Measurements from ENCODE around the gene TEX264. TPM values are rescaled to one million over a fixed set of nuclear protein-coding genes. Genes with fewer than 3 reads are reported as not detected.

Gene TEX264
- polyA plus RNA-seq, 1 donor from 2014 or later: 35.4 TPM

GRCh38 chr3:51702156-51702555 lies 31.1 kb downstream of the TEX264 start:
- no peak overlapping the region for H3K27ac ChIP-seq (ENCODE audit: low read length)
- no peak overlapping the region for H3K4me2 ChIP-seq (ENCODE audit: low read length)

GRCh38 chr3:51703068-51703760 lies 32.2 kb downstream of the TEX264 start:
- H3K9me3 ChIP-seq (ENCODE audit: low read length): no peaks in the 10 kb centered on the region
- no peaks in the 10 kb centered on the region for H4K20me1 ChIP-seq (ENCODE audit: insufficient read depth)
- peak overlapping the region; percentile 31 for H3K9ac ChIP-seq (ENCODE audit: low read length)
- no peaks in the 10 kb centered on the region for H3F3A ChIP-seq (ENCODE audit: insufficient read depth, low read length, poor library complexity, severe bottlenecking)
- no peak overlapping the region for H2AFZ ChIP-seq (ENCODE audit: low read depth, low read length)
- H3K27ac ChIP-seq (ENCODE audit: low read length): peak overlapping the region; percentile 18
- no peak overlapping the region for H3K4me2 ChIP-seq (ENCODE audit: low read length)
- H3K9me2 ChIP-seq (ENCODE audit: insufficient read depth, low read length): no peaks in the 10 kb centered on the region
- peaks cover 12% of the 10 kb centered on the region for H3K27me3 ChIP-seq (ENCODE audit: insufficient read depth, low read depth, low read length)
- no peaks in the 10 kb centered on the region for H3K79me2 ChIP-seq (replicated peaks; ENCODE audit: insufficient read depth, low read length)
- no peak for TF ChIP-seq EP300 (conservative IDR thresholded peaks at IDR 0.05; ENCODE audit: poor library complexity, severe bottlenecking)
- no peak for TF ChIP-seq POLR2AphosphoS5 (IDR thresholded peaks at IDR 0.05)
- no peak for TF ChIP-seq SMC3 (conservative IDR thresholded peaks at IDR 0.05; ENCODE audit: poor library complexity)
- no peak for TF ChIP-seq TAF1 (IDR thresholded peaks at IDR 0.05; ENCODE audit: low read depth)
- TF ChIP-seq MXI1 (conservative IDR thresholded peaks at IDR 0.05; ENCODE audit: poor library complexity, severe bottlenecking): no peak
- TF ChIP-seq EZH2 (IDR thresholded peaks at IDR 0.05; ENCODE audit: borderline replicate concordance, insufficient read depth, low read length, poor library complexity, severe bottlenecking): no peak
- TF ChIP-seq RAD21 (conservative IDR thresholded peaks at IDR 0.05): no peak
- no peak for TF ChIP-seq REST (IDR thresholded peaks at IDR 0.05; ENCODE audit: borderline replicate concordance)
- TF ChIP-seq CTCF (IDR thresholded peaks at IDR 0.05; ENCODE audit: poor library complexity, severe bottlenecking): no peak
- H3K4me3 ChIP-seq (ENCODE audit: low read length): peak overlapping the region; percentile 14
- H3K36me3 ChIP-seq (ENCODE audit: insufficient read depth, low read length): no peaks in the 10 kb centered on the region

More at GRCh38 chr3:51702156-51702555, 31.1 kb downstream of the TEX264 start:
- Histone ChIP-seq H3K9ac (ENCODE audit: low read length) (no peak overlapping the region), H3K9me2 (ENCODE audit: insufficient read depth, low read length) (no peaks in the 10 kb centered on the region), H2AFZ (ENCODE audit: low read depth, low read length) (no peak overlapping the region), H3K4me3 (ENCODE audit: low read length) (no peak overlapping the region), H3K36me3 (ENCODE audit: insufficient read depth, low read length) (no peaks in the 10 kb centered on the region), H3K9me3 (ENCODE audit: low read length) (no peaks in the 10 kb centered on the region), H3K79me2 (replicated peaks; ENCODE audit: insufficient read depth, low read length) (no peaks in the 10 kb centered on the region), H3K27me3 (ENCODE audit: insufficient read depth, low read depth, low read length) (peaks cover under 1% of the 10 kb centered on the region), H3F3A (ENCODE audit: insufficient read depth, low read length, poor library complexity, severe bottlenecking) (no peaks in the 10 kb centered on the region), H4K20me1 (ENCODE audit: insufficient read depth) (no peaks in the 10 kb centered on the region)
- TF ChIP-seq TAF1 (IDR thresholded peaks at IDR 0.05; ENCODE audit: low read depth): no peak
- no peak for TF ChIP-seq SMC3 (conservative IDR thresholded peaks at IDR 0.05; ENCODE audit: poor library complexity)
- TF ChIP-seq CTCF (IDR thresholded peaks at IDR 0.05; ENCODE audit: poor library complexity, severe bottlenecking): no peak
